Endothelial cell of umbilical vein (primary cell): ENCODE results near the gene MAN2B1.

ENCODE experiments used
- EZH2 ChIP-seq: IDR thresholded peaks from 2 replicates; pipeline ENCODE4 v1.6.1; 2012; ENCODE audit warnings: borderline replicate concordance, low read depth, mild to moderate bottlenecking, moderate library complexity, low read length, inconsistent platforms; ENCODE audit not compliant: severe bottlenecking
- MYC ChIP-seq: IDR thresholded peaks from one replicate; pipeline ENCODE4 v1.6.1; 2011; ENCODE audit warnings: mild to moderate bottlenecking, low read depth, low read length
- POLR2A ChIP-seq: IDR thresholded peaks from 2 replicates; pipeline ENCODE4 v1.6.1; 2012; ENCODE audit warnings: low read depth, mild to moderate bottlenecking, control low read depth, low read length
- POLR2AphosphoS5 ChIP-seq: IDR thresholded peaks from 2 replicates; pipeline ENCODE4 v1.6.1; 2012; ENCODE audit warnings: low read depth, mild to moderate bottlenecking, control low read depth, low read length, moderate library complexity; ENCODE audit not compliant: insufficient read depth
- TF ChIP-seq, protein P1 (sequence below), 2 donors: IDR thresholded peaks; 1 replicate in 1 of 2; 2 replicates in 1 of 2; pipeline ENCODE4 v1.5.1; 2011; ENCODE audit warnings: low read length in 2 of 2, mild to moderate bottlenecking in 2 of 2, moderate library complexity in 2 of 2, control low read depth in 1 of 2, inconsistent platforms in 1 of 2, low read depth in 1 of 2; ENCODE audit not compliant: insufficient read depth in 1 of 2; ENCODE audit errors: extremely low read depth in 1 of 2

DNA sequence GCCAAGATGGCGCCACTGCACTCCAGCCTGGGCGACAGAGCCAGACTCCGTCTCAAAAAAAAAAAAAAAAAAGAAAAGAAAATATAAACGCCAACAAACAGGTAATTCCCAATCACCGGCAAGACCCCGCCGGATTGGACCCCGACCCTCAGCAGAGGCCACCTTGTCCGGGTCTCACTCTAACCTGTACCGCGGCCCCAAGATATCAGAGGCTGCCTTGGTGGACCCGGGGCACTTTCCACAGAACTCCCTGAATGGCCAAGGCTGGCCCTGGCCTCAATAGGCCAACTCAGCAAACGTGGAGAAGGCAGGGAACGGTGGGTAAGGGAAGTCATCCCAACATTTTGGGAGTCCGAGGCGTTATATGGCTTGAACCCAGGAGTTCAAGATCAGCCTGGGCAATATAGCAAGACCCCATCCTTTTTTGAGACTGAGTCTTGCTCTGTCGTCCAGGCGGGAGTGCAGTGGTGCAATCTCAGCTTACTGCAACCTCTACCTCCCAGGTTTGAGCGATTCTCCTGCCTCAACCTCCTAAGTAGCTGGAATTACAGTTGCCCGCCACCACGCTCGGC, 27.8 kb downstream of the MAN2B1 start:
- TF ChIP-seq, protein P1, sequence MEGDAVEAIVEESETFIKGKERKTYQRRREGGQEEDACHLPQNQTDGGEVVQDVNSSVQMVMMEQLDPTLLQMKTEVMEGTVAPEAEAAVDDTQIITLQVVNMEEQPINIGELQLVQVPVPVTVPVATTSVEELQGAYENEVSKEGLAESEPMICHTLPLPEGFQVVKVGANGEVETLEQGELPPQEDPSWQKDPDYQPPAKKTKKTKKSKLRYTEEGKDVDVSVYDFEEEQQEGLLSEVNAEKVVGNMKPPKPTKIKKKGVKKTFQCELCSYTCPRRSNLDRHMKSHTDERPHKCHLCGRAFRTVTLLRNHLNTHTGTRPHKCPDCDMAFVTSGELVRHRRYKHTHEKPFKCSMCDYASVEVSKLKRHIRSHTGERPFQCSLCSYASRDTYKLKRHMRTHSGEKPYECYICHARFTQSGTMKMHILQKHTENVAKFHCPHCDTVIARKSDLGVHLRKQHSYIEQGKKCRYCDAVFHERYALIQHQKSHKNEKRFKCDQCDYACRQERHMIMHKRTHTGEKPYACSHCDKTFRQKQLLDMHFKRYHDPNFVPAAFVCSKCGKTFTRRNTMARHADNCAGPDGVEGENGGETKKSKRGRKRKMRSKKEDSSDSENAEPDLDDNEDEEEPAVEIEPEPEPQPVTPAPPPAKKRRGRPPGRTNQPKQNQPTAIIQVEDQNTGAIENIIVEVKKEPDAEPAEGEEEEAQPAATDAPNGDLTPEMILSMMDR (IDR thresholded peaks at IDR 0.05; ENCODE audit: extremely low read depth in 1 of 2, insufficient read depth in 1 of 2, low read depth in 1 of 2, low read length in 2 of 2), result no peak
- TF ChIP-seq POLR2A (no peak), EZH2 (no peak), POLR2AphosphoS5 (no peak), MYC (no peak)
